ENCODE results near the gene PRKG1. TPM values are rescaled to one million over a fixed set of nuclear protein-coding genes. Genes with fewer than 3 reads are reported as not detected.

Gene PRKG1
- total and polyA plus RNA-seq, 2 of the 8 experiments (the other 6 are each of a cell fraction or from before 2014, with no cell fraction given), result 4.2 to 15.2 TPM

DNA sequence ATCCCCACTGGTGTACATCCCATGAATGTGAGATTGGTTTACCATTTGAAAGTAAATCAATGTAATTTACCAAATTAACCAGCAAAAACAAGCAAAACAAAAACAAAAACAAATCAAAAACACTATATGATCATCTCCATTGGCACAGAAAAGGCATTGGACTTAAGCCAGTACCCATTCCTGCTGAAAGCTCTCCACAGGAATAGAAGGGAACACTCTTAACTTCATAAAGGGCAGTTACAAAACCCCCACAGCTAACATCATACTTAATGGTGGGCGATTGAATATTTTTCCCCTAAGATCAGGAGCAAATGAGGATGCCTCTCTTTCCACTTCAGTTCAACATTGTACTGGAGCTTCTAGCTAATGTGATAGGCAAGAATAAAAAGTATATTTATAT lies 34.1 kb downstream of the PRKG1 start (continued):
- TF ChIP-seq CHD7 (IDR thresholded peaks at IDR 0.05; ENCODE audit: insufficient replicate concordance, low read length) (no peak), SAP30 (IDR thresholded peaks at IDR 0.05; ENCODE audit: insufficient read depth, insufficient replicate concordance, low read length) (no peak), SP2 (IDR thresholded peaks at IDR 0.05; ENCODE audit: low read length) (no peak), MAFK (IDR thresholded peaks at IDR 0.05; ENCODE audit: low read depth, low read length) (no peak), SRF (IDR thresholded peaks at IDR 0.05; ENCODE audit: low read depth, low read length) (no peak), JUND (IDR thresholded peaks at IDR 0.05; ENCODE audit: low read length) (no peak), SIN3A (conservative IDR thresholded peaks at IDR 0.05 in 1 of 2, IDR thresholded peaks at IDR 0.05 in 1 of 2; ENCODE audit: low read depth in 1 of 2, low read length in 2 of 2) (no peak), NRF1 (IDR thresholded peaks at IDR 0.05; ENCODE audit: low read depth, low read length) (no peak)
- TF ChIP-seq, protein P1, sequence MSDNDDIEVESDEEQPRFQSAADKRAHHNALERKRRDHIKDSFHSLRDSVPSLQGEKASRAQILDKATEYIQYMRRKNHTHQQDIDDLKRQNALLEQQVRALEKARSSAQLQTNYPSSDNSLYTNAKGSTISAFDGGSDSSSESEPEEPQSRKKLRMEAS (IDR thresholded peaks at IDR 0.05), result no peak

Measured in H1 (cell line).